Adipose tissue (tissue), 3 donors: Measurements from ENCODE around the gene KIF5C. TPM values are rescaled to one million over a fixed set of nuclear protein-coding genes. Genes with fewer than 3 reads are reported as not detected.

Source experiments
- H3K27ac ChIP-seq: one replicate; pipeline ENCODE4 v1.5.1; 2013; ENCODE audit warnings: low read depth, low read length
- WGBS, 3 donors: extraction: QIAGEN DNeasy Blood & Tissue Kit; methylation state at CpG; one replicate each; pipeline ENCODE4 v1.1.7; 2013; 5-methylcytosine and 5-hydroxymethylcytosine counted together
- polyA plus RNA-seq, 3 donors: library from polyadenylated mRNA; stranded (reverse); fragments of 200-250 nt; gene quantifications; one replicate each; pipeline ENCODE4 v1.2.3, GENCODE V29; 2013
- donor health status: healthy with polysubstance abuse.
- donor health status: Bipolar disorder and iron deficiency.
- donor health status: healthy.

The KIF5C gene
- polyA plus RNA-seq, 3 donors = 0.51 to 1.7 (median 1.2) TPM

GRCh38 chr2:149070681-149071320, 195.8 kb downstream of the KIF5C start:
- 32 to 73% (median 72%) methylated on average over 9 of the region's 9 CpGs for WGBS, 3 donors
- no peak overlapping the region for H3K27ac ChIP-seq

GRCh38 chr2:149075105-149075504, 200.1 kb downstream of the KIF5C start:
- H3K27ac ChIP-seq = no peak overlapping the region
- WGBS, 3 donors = 38 to 89% (median 86%) methylated on average over 2 of the region's 2 CpGs

- WGBS, 3 donors = 48 to 64% (median 58%) methylated on average over 10 of the region's 10 CpGs
- no peak overlapping the region for H3K27ac ChIP-seq
Measured at GRCh38 chr2:149075853-149076252, 200.8 kb downstream of the KIF5C start.

Other genes starting within 250 kb of the KIF5C start
- 10 to 100 TPM in 2 of 3 donors, 1 to 10 TPM in 1; 5.1 to 17.7 (median 13.2) TPM for gene EPC2, start 230.5 kb upstream of the KIF5C start, polyA plus RNA-seq
- 1 to 10 TPM in 2 of 3 donors, not detected in 1; 4.3 to 6.6 TPM for gene LYPD6B, start 163.5 kb downstream of the KIF5C start, polyA plus RNA-seq